ENCODE results near the gene SCAANT1.

SCAANT1 gene

GRCh38 chr3:63910001-63910400 lies 2.2 kb downstream of the SCAANT1 start:
- Histone ChIP-seq H3K9ac (ENCODE audit: low read length) (no peak overlapping the region), H3K27ac (ENCODE audit: low read depth, low read length) (no peak overlapping the region), H3K4me3 (ENCODE audit: insufficient read depth, low read length, poor library complexity, severe bottlenecking) (no peak overlapping the region), H3K36me3 (ENCODE audit: low read length) (no peaks in the 10 kb centered on the region; the same call in 1 of the 2 replicates), H3K9me2 (replicated peaks; ENCODE audit: insufficient read depth, low read length) (no peaks in the 10 kb centered on the region), H4K20me1 (ENCODE audit: low read depth, low read length) (no peaks in the 10 kb centered on the region), H3K27me3 (ENCODE audit: low read length) (no peaks in the 10 kb centered on the region), H2AFZ (ENCODE audit: low read depth, low read length, severe bottlenecking) (no peak overlapping the region), H3K79me2 (ENCODE audit: insufficient read depth, low read length) (peaks cover 17% of the 10 kb centered on the region), H3F3A (ENCODE audit: insufficient read depth) (peaks cover 30% of the 10 kb centered on the region), H3K9me3 (ENCODE audit: insufficient read depth, low read length) (no peaks in the 10 kb centered on the region), H3K4me2 (ENCODE audit: low read depth, low read length, poor library complexity, severe bottlenecking) (no peak overlapping the region)
- no peak for TF ChIP-seq CTCF (IDR thresholded peaks at IDR 0.05; ENCODE audit: insufficient read depth, low read length, poor library complexity, severe bottlenecking)
- TF ChIP-seq EZH2phosphoT487 (conservative IDR thresholded peaks at IDR 0.05; ENCODE audit: low read length), result no peak

DNA sequence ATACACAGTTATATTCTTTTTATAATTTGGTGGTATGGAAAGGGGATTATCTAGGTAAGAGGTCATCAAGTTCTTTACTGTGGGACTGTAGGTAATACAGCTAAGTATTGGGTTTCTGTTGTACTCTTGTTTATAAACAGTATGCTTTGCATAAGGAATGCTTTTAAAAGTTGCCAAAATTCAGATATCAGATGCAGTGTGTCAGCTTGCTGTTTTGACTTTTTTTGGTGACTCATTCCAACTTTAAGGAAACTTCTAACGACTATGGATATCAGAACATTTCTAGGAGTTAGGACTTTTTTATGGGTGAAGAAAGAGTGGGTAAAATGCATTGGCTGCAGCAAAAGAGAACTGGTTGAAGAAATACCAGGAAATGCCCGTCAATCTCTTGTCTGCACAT lies 2.8 kb downstream of the SCAANT1 start:
- H4K20me1 ChIP-seq (ENCODE audit: low read depth, low read length), result no peaks in the 10 kb centered on the region
- H3K9me3 ChIP-seq (ENCODE audit: insufficient read depth, low read length), result no peaks in the 10 kb centered on the region
- H3K9ac ChIP-seq (ENCODE audit: low read length), result no peak overlapping the region
- H3K79me2 ChIP-seq (ENCODE audit: insufficient read depth, low read length), result peaks cover 15% of the 10 kb centered on the region
- H3K9me2 ChIP-seq (replicated peaks; ENCODE audit: insufficient read depth, low read length), result no peaks in the 10 kb centered on the region
- H2AFZ ChIP-seq (ENCODE audit: low read depth, low read length, severe bottlenecking), result no peak overlapping the region
- H3K4me2 ChIP-seq (ENCODE audit: low read depth, low read length, poor library complexity, severe bottlenecking), result no peak overlapping the region
- TF ChIP-seq CTCF (IDR thresholded peaks at IDR 0.05; ENCODE audit: insufficient read depth, low read length, poor library complexity, severe bottlenecking), result no peak
- no peak for TF ChIP-seq EZH2phosphoT487 (conservative IDR thresholded peaks at IDR 0.05; ENCODE audit: low read length)
- H3K27ac ChIP-seq (ENCODE audit: low read depth, low read length), result no peak overlapping the region
- H3K4me3 ChIP-seq (ENCODE audit: insufficient read depth, low read length, poor library complexity, severe bottlenecking), result no peak overlapping the region
- H3F3A ChIP-seq (ENCODE audit: insufficient read depth), result peaks cover 30% of the 10 kb centered on the region
- H3K27me3 ChIP-seq (ENCODE audit: low read length), result no peaks in the 10 kb centered on the region
- no peaks in the 10 kb centered on the region; the same call in 1 of the 2 replicates for H3K36me3 ChIP-seq (ENCODE audit: low read length)

DNA sequence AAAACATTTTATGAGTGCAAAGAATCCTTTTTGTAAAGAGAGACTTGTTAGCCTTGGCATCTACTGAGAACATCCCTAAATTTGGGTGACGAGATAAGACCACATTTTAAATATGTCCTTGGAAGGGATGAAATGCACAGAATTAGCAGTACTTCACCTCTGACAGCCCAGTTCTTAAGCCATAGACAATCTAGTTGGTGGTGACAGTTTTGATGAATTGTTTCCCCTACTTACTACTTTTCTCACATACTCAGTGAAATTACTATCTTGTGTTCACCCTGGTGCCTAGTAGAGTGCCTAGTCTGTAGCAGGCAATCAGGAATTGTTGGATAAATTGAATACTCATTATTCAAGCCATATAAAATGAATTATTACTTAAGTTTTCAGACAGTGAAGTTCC lies 3.4 kb downstream of the SCAANT1 start:
- peaks cover 8% of the 10 kb centered on the region for H3K79me2 ChIP-seq (ENCODE audit: insufficient read depth, low read length)
- H3K4me2 ChIP-seq (ENCODE audit: low read depth, low read length, poor library complexity, severe bottlenecking), result no peak overlapping the region
- no peak overlapping the region for H3K4me3 ChIP-seq (ENCODE audit: insufficient read depth, low read length, poor library complexity, severe bottlenecking)
- no peak overlapping the region for H3K9ac ChIP-seq (ENCODE audit: low read length)
- no peak overlapping the region for H2AFZ ChIP-seq (ENCODE audit: low read depth, low read length, severe bottlenecking)
- no peaks in the 10 kb centered on the region for H3K9me2 ChIP-seq (replicated peaks; ENCODE audit: insufficient read depth, low read length)
- no peak overlapping the region for H3K27ac ChIP-seq (ENCODE audit: low read depth, low read length)
- no peaks in the 10 kb centered on the region for H3K27me3 ChIP-seq (ENCODE audit: low read length)
- H3K36me3 ChIP-seq (ENCODE audit: low read length), result no peaks in the 10 kb centered on the region; the same call in 1 of the 2 replicates
- peaks cover 30% of the 10 kb centered on the region for H3F3A ChIP-seq (ENCODE audit: insufficient read depth)
- no peaks in the 10 kb centered on the region for H4K20me1 ChIP-seq (ENCODE audit: low read depth, low read length)
- no peaks in the 10 kb centered on the region for H3K9me3 ChIP-seq (ENCODE audit: insufficient read depth, low read length)
- TF ChIP-seq CTCF (IDR thresholded peaks at IDR 0.05; ENCODE audit: insufficient read depth, low read length, poor library complexity, severe bottlenecking) (no peak), EZH2phosphoT487 (conservative IDR thresholded peaks at IDR 0.05; ENCODE audit: low read length) (no peak)
